ENCODE results near the gene PLXNA1.

PLXNA1 gene

DNA sequence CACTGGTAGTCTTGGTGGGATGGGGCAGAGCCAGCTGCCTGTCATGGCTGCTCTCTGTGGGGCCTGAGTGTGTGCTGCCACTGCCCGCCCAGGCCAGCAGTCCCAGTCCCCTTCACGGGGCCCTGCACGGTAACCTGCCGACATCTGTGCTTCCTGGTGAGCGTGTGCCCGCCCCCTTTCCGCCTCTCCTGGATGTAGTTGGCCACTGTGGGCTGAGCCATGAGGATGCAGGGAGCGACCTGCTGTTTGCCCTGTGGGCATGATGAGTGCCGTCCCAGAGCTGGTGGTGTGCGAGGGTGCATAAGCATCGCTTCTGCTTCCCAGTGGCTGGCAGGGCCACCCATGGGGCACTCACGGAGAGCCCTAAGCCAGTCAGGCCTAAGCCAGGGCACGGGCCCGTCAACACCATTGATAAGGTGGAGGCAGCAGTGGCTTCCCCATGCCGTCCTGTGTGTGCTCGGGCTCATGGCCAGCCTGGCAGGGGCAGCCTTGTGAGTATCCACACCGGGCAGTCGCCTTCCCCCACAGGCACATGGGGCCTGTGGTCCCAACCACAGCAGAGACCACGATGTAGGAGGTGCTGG is 14.6 kb downstream of the PLXNA1 start:
- no peak for DNase-seq (ENCODE audit: low read depth, low spot score)
- CTCF ChIA-PET: interaction anchor here (1.0 to 3.8 kb wide), 5 partner anchors 12 to 318 kb away, joined by 3 to 18 read pairs (median 6); no protein-coding TSS in a partner anchor
- TF ChIP-seq CTCF (IDR thresholded peaks at IDR 0.05; ENCODE audit: insufficient read depth, low read length, missing control alignments): no peak
- POLR2A ChIA-PET: no interaction called here
- H3K4me3 ChIP-seq (ENCODE audit: low read depth, low read length): no peak overlapping the region

GRCh38 chr3:126998320-126998719 is 15.4 kb downstream of the PLXNA1 start:
- DNase-seq (ENCODE audit: low read depth, low spot score): no peak
- ChIA-PET POLR2A (no interaction called here), CTCF (interaction anchor here (1.2 to 1.5 kb wide), 2 partner anchors 21 to 246 kb away, joined by 3 to 6 read pairs; no protein-coding TSS in a partner anchor)
- TF ChIP-seq CTCF (IDR thresholded peaks at IDR 0.05; ENCODE audit: insufficient read depth, low read length, missing control alignments): no peak
- H3K4me3 ChIP-seq (ENCODE audit: low read depth, low read length): no peak overlapping the region

DNA sequence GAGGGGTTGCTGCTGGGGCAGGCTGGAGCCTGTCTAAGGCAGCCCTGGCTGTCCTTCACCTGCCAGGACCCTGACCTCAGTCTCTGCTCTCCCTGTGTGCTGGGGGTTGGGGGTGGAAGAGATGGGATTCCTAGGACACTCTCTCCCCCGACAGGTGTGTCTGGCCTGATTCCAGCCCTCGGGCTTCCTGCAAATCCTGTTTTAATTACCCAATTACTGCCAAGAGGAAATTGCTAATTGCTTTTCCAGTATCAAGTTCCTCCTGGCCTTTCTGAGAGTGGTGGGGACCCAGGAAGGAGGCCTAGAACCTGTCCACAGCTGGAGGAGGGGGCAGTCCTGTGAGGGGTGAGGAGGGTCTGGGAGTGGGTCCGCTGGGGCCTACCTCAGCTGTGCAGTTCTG is 15.8 kb downstream of the PLXNA1 start:
- DNase-seq (ENCODE audit: low read depth, low spot score): no peak
- ChIA-PET POLR2A (no interaction called here), CTCF (interaction anchor here (1.2 to 1.5 kb wide), 2 partner anchors 22 to 247 kb away, joined by 3 to 6 read pairs; no protein-coding TSS in a partner anchor)
- H3K4me3 ChIP-seq (ENCODE audit: low read depth, low read length): no peak overlapping the region
- TF ChIP-seq CTCF (IDR thresholded peaks at IDR 0.05; ENCODE audit: insufficient read depth, low read length, missing control alignments): no peak

- ChIA-PET CTCF (interaction anchor here (1.1 to 1.2 kb wide), 2 partner anchors 23 to 320 kb away, joined by 3 read pairs; no protein-coding TSS in a partner anchor), POLR2A (no interaction called here)
- DNase-seq (ENCODE audit: low read depth, low spot score): no peak
- TF ChIP-seq CTCF (IDR thresholded peaks at IDR 0.05; ENCODE audit: insufficient read depth, low read length, missing control alignments): no peak
- H3K4me3 ChIP-seq (ENCODE audit: low read depth, low read length): no peak overlapping the region
These were observed 16.5 kb downstream of the PLXNA1 start for GRCh38 chr3:126999383-126999782.

DNA sequence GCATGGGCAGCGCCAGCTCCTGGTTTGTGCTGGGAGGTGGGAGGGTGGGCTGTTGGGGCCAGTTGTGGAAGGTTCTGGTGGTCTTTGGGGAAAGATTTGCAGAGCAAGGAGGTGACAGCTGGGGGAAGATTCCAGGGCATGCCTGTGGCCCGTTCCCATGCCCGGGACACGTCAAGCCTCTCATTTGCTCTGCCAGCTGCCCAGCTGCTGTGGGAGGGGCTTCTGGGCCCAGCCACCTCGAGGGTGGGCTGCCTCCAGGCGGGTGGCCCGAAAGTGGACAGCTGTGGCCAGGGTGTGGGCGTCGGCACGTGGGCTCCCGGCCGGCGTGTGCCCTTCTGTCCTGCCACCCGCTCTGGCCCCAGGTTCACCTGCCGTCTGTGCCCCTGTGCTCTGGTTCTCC is 17.2 kb downstream of the PLXNA1 start:
- ChIA-PET POLR2A (no interaction called here), CTCF (interaction anchor here (1.1 to 7.6 kb wide), 3 partner anchors 17 to 320 kb away, joined by 3 to 60 read pairs (median 9); partner anchors contain the start of gene PLXNA1)
- TF ChIP-seq CTCF (IDR thresholded peaks at IDR 0.05; ENCODE audit: insufficient read depth, low read length, missing control alignments): no peak
- H3K4me3 ChIP-seq (ENCODE audit: low read depth, low read length): no peak overlapping the region
- DNase-seq (ENCODE audit: low read depth, low spot score): no peak

DNA sequence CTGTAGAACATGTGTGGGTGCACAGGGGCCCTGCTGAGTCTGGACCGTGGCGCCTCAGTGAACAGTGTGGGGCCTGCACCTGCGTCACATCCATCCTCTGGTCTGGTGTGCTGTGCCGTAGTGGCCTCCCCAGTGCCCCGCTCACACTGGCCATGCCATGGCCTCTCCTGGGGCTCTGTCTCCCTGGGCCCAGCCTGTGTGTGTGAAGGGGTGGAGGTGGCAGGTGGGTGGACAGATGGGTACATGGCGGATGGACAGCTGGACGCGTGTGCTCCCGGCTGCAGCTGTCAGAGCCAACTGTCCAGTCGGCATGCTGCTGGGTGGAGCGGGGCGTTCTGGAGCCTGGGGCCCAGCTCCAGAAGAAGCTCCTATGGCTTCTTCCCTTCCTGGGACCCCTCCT is 17.8 kb downstream of the PLXNA1 start:
- DNase-seq (ENCODE audit: low read depth, low spot score): no peak
- CTCF ChIA-PET: interaction anchor here (1.3 to 7.6 kb wide), 3 partner anchors 9 to 249 kb away, joined by 3 to 60 read pairs (median 9); partner anchors contain the start of gene PLXNA1
- POLR2A ChIA-PET: interaction anchor here (1.0 kb wide), 2 partner anchors 16 to 248 kb away, joined by 3 read pairs; no protein-coding TSS in a partner anchor
- no peak for TF ChIP-seq CTCF (IDR thresholded peaks at IDR 0.05; ENCODE audit: insufficient read depth, low read length, missing control alignments)
- H3K4me3 ChIP-seq (ENCODE audit: low read depth, low read length): no peak overlapping the region
